ENCODE measurements around the gene LEMD2. TPM values are rescaled to one million over a fixed set of nuclear protein-coding genes. Genes with fewer than 3 reads are reported as not detected.

LEMD2 gene
- total RNA-seq, 1 experiment from 2014 or later: 43.9 TPM

DNA sequence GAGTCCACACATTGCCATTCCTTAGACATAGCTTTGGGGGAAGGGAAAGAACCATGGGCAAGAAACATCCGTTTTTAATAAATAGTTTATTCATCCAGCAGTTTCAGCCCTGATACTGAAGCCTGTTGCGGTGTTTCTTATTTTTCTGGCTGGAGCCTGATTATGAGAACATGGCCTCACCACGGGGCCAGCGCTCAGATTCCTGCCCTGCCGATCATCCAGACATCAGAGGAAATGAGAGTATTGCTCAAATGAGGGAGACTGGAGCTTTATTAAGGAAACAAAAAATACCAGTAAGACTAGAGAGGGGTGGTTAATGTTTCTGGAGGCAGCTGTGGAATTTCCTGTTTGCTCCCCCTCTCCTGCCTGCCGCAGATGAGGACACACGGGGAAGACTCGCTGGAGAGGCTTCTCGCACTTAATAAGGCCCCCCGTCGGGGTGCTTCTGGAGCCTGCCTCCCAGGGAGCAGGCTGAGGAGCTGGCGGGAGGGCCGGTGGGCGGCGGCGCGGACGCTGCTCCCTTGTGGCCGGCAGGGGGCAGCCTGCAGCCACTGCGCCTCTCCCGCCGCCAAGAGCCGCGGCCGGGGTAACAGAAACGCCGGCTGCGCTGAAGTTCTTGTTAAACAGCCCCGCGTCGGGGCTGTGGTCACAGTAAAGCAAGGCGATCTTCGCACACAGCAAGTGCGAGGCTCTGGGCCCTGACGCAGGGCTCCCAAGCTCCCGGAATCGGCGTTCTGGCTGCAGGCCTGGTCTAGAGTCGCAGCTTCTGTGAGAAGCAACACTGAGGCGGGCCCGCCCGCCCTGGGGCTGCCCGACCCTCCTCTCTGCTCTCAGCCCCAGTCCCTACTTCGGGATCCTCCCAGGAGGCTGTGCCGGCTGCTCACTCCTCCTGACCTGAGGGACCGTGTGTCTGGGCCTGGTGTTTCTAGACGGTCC, 17.5 kb downstream of the LEMD2 start:
- Histone ChIP-seq H2AFZ (ENCODE audit: low read depth, low read length, poor library complexity, severe bottlenecking) (no peak overlapping the region), H3K79me2 (ENCODE audit: insufficient read depth, low read length) (no peaks in the 10 kb centered on the region), H3K36me3 (ENCODE audit: control insufficient read depth in 1 of 2, insufficient read depth in 2 of 2, low read length in 2 of 2) (peaks cover 5 to 11% of the 10 kb centered on the region in 2 experiments; a peak in 3 of 4 replicates), H3K9me3 (ENCODE audit: control insufficient read depth in 1 of 2, insufficient read depth in 1 of 2, low read depth in 1 of 2, low read length in 2 of 2) (no peaks in the 10 kb centered on the region), H3K9ac (ENCODE audit: low read length) (no peak overlapping the region), H3K27me3 (ENCODE audit: insufficient read depth, low read length) (no peaks in the 10 kb centered on the region), H3K9me2 (ENCODE audit: insufficient read depth) (no peaks in the 10 kb centered on the region), H3K27ac (ENCODE audit: low read depth, low read length) (peak overlapping the region; percentile 36), H3K4me3 (replicated peaks in 1 of 2; ENCODE audit: low read depth in 1 of 2, low read length in 2 of 2) (no peak overlapping the region), H3K4me2 (ENCODE audit: low read length) (peak overlapping the region; percentile 37), H4K20me1 (ENCODE audit: insufficient read depth) (no peaks in the 10 kb centered on the region), H3K4me1 (ENCODE audit: control insufficient read depth in 1 of 2, insufficient read depth in 2 of 2, low read length in 2 of 2) (peaks cover 12 to 27% of the 10 kb centered on the region in 2 experiments)
- intact Hi-C loops (cut with micrococcal nuclease): loop anchor here (1.0 kb wide), 1 partner anchor 383 kb away; no protein-coding TSS in a partner anchor
- DNase-seq (ENCODE audit: low read depth, low spot score) (peak; percentile 19), ATAC-seq (peak; percentile 80)
- no TSS peak for BruUV-seq (replicated peaks)
- RAD21 ChIA-PET (ENCODE audit: low non-redundant PET in 1 of 2, low total read pairs in 2 of 2, uncharacterized antibody in 2 of 2, unreplicated experiment in 2 of 2): interaction anchor here (1.0 kb wide), 3 partner anchors 256 to 284 kb away, joined by 3 to 7 read pairs (median 3); no protein-coding TSS in a partner anchor
- TF ChIP-seq TCF7L2 (IDR thresholded peaks at IDR 0.05; ENCODE audit: borderline replicate concordance, extremely low read depth, insufficient read depth, insufficient read length) (no peak), EGR1 (IDR thresholded peaks at IDR 0.05; ENCODE audit: low read depth) (no peak), RAD21 (IDR thresholded peaks at IDR 0.05; ENCODE audit: low read depth) (peak; percentile 88), POLR2AphosphoS5 (IDR thresholded peaks at IDR 0.05; ENCODE audit: low read depth, low read length) (no peak; the same call in 1 of the 2 replicates)
- TF ChIP-seq, protein P1, sequence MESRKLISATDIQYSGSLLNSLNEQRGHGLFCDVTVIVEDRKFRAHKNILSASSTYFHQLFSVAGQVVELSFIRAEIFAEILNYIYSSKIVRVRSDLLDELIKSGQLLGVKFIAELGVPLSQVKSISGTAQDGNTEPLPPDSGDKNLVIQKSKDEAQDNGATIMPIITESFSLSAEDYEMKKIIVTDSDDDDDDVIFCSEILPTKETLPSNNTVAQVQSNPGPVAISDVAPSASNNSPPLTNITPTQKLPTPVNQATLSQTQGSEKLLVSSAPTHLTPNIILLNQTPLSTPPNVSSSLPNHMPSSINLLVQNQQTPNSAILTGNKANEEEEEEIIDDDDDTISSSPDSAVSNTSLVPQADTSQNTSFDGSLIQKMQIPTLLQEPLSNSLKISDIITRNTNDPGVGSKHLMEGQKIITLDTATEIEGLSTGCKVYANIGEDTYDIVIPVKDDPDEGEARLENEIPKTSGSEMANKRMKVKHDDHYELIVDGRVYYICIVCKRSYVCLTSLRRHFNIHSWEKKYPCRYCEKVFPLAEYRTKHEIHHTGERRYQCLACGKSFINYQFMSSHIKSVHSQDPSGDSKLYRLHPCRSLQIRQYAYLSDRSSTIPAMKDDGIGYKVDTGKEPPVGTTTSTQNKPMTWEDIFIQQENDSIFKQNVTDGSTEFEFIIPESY (IDR thresholded peaks at IDR 0.05; ENCODE audit: extremely low read depth, insufficient replicate concordance, low read length): no peak
- TF ChIP-seq, protein P2, sequence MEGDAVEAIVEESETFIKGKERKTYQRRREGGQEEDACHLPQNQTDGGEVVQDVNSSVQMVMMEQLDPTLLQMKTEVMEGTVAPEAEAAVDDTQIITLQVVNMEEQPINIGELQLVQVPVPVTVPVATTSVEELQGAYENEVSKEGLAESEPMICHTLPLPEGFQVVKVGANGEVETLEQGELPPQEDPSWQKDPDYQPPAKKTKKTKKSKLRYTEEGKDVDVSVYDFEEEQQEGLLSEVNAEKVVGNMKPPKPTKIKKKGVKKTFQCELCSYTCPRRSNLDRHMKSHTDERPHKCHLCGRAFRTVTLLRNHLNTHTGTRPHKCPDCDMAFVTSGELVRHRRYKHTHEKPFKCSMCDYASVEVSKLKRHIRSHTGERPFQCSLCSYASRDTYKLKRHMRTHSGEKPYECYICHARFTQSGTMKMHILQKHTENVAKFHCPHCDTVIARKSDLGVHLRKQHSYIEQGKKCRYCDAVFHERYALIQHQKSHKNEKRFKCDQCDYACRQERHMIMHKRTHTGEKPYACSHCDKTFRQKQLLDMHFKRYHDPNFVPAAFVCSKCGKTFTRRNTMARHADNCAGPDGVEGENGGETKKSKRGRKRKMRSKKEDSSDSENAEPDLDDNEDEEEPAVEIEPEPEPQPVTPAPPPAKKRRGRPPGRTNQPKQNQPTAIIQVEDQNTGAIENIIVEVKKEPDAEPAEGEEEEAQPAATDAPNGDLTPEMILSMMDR (IDR thresholded peaks at IDR 0.05 in 2 of 3, conservative IDR thresholded peaks at IDR 0.05 in 1 of 3; ENCODE audit: borderline replicate concordance in 1 of 3, insufficient read depth in 1 of 3, low read depth in 2 of 3, low read length in 2 of 3): peak; percentile 80 to 92 (median 86)
- CTCF ChIA-PET: interaction anchor here (0.8 to 3.8 kb wide), 26 partner anchors 8 to 385 kb away, joined by 3 to 67 read pairs (median 4); partner anchors contain the start of genes BAK1 and UQCC2
- POLR2A ChIA-PET: interaction anchor here (0.7 to 1.1 kb wide), 2 partner anchors 8 to 256 kb away, joined by 3 read pairs; no protein-coding TSS in a partner anchor
